OCI-LY7 (cell line): Measurements from ENCODE around the gene KLHL1.

Source experiments
- EZH2phosphoT487 ChIP-seq: fragments of 200-600 bp; sonication (generic); IDR thresholded peaks from 2 replicates; pipeline ENCODE4 v1.6.1; 2018; ENCODE audit warnings: low read depth, borderline replicate concordance, mild to moderate bottlenecking, mixed run types, antibody characterized with exemption, low read length, moderate library complexity, mixed read lengths
- TF ChIP-seq, protein P1 (sequence below): fragments of 200-600 bp; sonication (generic); conservative IDR thresholded peaks from 2 replicates; pipeline ENCODE4 v1.5.1; 2014; ENCODE audit warnings: mild to moderate bottlenecking, antibody characterized with exemption, low read length, moderate library complexity, mixed read lengths

DNA sequence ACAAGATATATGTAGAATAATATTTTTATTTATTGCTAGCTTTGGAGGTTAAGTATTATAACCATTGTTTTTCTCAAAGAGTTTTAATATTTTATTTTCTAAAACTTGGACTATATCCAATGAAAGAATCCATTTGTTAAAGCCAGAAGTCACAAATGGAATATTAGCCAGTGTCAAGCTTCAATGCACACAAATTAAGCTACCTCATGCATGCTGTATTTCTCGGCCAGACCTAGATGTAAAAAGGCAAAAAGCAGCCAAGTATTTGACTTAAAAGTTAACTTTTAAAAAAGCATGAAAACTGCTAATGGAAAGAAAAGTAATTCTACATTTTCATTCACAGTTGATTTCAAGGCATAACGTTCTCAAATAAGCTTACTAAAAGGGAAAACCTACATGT, 160.7 kb downstream of the KLHL1 start:
- TF ChIP-seq, protein P1, sequence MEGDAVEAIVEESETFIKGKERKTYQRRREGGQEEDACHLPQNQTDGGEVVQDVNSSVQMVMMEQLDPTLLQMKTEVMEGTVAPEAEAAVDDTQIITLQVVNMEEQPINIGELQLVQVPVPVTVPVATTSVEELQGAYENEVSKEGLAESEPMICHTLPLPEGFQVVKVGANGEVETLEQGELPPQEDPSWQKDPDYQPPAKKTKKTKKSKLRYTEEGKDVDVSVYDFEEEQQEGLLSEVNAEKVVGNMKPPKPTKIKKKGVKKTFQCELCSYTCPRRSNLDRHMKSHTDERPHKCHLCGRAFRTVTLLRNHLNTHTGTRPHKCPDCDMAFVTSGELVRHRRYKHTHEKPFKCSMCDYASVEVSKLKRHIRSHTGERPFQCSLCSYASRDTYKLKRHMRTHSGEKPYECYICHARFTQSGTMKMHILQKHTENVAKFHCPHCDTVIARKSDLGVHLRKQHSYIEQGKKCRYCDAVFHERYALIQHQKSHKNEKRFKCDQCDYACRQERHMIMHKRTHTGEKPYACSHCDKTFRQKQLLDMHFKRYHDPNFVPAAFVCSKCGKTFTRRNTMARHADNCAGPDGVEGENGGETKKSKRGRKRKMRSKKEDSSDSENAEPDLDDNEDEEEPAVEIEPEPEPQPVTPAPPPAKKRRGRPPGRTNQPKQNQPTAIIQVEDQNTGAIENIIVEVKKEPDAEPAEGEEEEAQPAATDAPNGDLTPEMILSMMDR: no peak
- no peak for TF ChIP-seq EZH2phosphoT487
